ENCODE results near the gene AFAP1L1. TPM values are rescaled to one million over a fixed set of nuclear protein-coding genes. Genes with fewer than 3 reads are reported as not detected.

AFAP1L1 gene
- total and polyA plus RNA-seq, 2 of the 13 experiments (the other 11 are each of a cell fraction or from before 2014, with no cell fraction given): 0.38 to 1.0 TPM

GRCh38 chr5:149367249-149367971 lies 95.8 kb downstream of the AFAP1L1 start (continued):
- TF ChIP-seq ZNF350 (CRISPR knock-in tag; IDR thresholded peaks at IDR 0.05; ENCODE audit: borderline replicate concordance, low read depth) (peak; percentile 81; the same call in 1 of the 2 replicates), ZFP1 (CRISPR knock-in tag; IDR thresholded peaks at IDR 0.05) (0 out of 2 replicates have a peak, but pooled peaks have one; percentile 16), SAFB2 (CRISPR knock-in tag; IDR thresholded peaks at IDR 0.05; ENCODE audit: borderline replicate concordance, low read depth) (no peak), REXO4 (CRISPR knock-in tag; IDR thresholded peaks at IDR 0.05; ENCODE audit: borderline replicate concordance) (no peak), GLI4 (CRISPR knock-in tag; IDR thresholded peaks at IDR 0.05; ENCODE audit: borderline replicate concordance) (no peak), BRD4 (CRISPR knock-in tag; IDR thresholded peaks at IDR 0.05) (no peak), ZNF33B (CRISPR knock-in tag; IDR thresholded peaks at IDR 0.05) (peak; percentile 56; the same call in 1 of the 2 replicates), RFXANK (CRISPR knock-in tag; IDR thresholded peaks at IDR 0.05) (no peak), SOX5 (CRISPR knock-in tag; IDR thresholded peaks at IDR 0.05; ENCODE audit: borderline replicate concordance) (peak; percentile 30; the same call in 1 of the 2 replicates), NFATC3 (CRISPR knock-in tag; IDR thresholded peaks at IDR 0.05) (0 out of 2 replicates have a peak, but pooled peaks have one; percentile 51), TBL1XR1 (IDR thresholded peaks at IDR 0.05; ENCODE audit: borderline replicate concordance, low read length, partially characterized antibody) (no peak), ZFP82 (CRISPR knock-in tag; IDR thresholded peaks at IDR 0.05; ENCODE audit: borderline replicate concordance) (no peak), ZBTB7A (CRISPR knock-in tag; IDR thresholded peaks at IDR 0.05) (no peak), SNAPC2 (CRISPR knock-in tag; IDR thresholded peaks at IDR 0.05) (peak; percentile 58; the same call in 1 of the 2 replicates), PPARG (CRISPR knock-in tag; conservative IDR thresholded peaks at IDR 0.05) (peak; percentile 73; the same call in 1 of the 2 replicates), CREB3 (CRISPR knock-in tag; IDR thresholded peaks at IDR 0.05) (no peak), TP53 (CRISPR knock-in tag; conservative IDR thresholded peaks at IDR 0.05) (no peak), EP300 (IDR thresholded peaks at IDR 0.05; ENCODE audit: low read depth in 2 of 2, low read length in 2 of 2) (peak in 1 of 2 experiments; percentile 36; a peak in 1 of 4 replicates), EP300 (CRISPR knock-in tag; IDR thresholded peaks at IDR 0.05; ENCODE audit: borderline replicate concordance) (no peak), ETV6 (CRISPR knock-in tag; conservative IDR thresholded peaks at IDR 0.05) (0 out of 2 replicates have a peak, but pooled peaks have one; percentile 32), ZNF430 (CRISPR knock-in tag; IDR thresholded peaks at IDR 0.05) (peak; percentile 50; the same call in 1 of the 2 replicates), TRIM24 (CRISPR knock-in tag; IDR thresholded peaks at IDR 0.05) (no peak)
- TF ChIP-seq, protein P1, sequence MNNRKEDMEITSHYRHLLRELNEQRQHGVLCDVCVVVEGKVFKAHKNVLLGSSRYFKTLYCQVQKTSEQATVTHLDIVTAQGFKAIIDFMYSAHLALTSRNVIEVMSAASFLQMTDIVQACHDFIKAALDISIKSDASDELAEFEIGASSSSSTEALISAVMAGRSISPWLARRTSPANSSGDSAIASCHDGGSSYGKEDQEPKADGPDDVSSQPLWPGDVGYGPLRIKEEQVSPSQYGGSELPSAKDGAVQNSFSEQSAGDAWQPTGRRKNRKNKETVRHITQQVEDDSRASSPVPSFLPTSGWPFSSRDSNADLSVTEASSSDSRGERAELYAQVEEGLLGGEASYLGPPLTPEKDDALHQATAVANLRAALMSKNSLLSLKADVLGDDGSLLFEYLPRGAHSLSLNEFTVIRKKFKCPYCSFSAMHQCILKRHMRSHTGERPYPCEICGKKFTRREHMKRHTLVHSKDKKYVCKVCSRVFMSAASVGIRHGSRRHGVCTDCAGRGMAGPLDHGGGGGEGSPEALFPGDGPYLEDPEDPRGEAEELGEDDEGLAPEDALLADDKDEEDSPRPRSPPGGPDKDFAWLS (CRISPR knock-in tag; IDR thresholded peaks at IDR 0.05; ENCODE audit: borderline replicate concordance): no peak
- TF ChIP-seq, protein P2, sequence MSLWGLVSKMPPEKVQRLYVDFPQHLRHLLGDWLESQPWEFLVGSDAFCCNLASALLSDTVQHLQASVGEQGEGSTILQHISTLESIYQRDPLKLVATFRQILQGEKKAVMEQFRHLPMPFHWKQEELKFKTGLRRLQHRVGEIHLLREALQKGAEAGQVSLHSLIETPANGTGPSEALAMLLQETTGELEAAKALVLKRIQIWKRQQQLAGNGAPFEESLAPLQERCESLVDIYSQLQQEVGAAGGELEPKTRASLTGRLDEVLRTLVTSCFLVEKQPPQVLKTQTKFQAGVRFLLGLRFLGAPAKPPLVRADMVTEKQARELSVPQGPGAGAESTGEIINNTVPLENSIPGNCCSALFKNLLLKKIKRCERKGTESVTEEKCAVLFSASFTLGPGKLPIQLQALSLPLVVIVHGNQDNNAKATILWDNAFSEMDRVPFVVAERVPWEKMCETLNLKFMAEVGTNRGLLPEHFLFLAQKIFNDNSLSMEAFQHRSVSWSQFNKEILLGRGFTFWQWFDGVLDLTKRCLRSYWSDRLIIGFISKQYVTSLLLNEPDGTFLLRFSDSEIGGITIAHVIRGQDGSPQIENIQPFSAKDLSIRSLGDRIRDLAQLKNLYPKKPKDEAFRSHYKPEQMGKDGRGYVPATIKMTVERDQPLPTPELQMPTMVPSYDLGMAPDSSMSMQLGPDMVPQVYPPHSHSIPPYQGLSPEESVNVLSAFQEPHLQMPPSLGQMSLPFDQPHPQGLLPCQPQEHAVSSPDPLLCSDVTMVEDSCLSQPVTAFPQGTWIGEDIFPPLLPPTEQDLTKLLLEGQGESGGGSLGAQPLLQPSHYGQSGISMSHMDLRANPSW (CRISPR knock-in tag; IDR thresholded peaks at IDR 0.05; ENCODE audit: borderline replicate concordance): no peak

All from HepG2 (cell line).